HG03064 (cell line): ENCODE results near the gene EDA.

Experiments used
- ATAC-seq: cut with Tn5 transposase; IDR thresholded peaks from one replicate; pipeline ENCODE4 v1.9.1; 2021; ENCODE audit warnings: low read depth; ENCODE audit not compliant: unreplicated experiment

Gene EDA

GRCh38 chrX:69615779-69616456, at the start of gene EDA:
EDA (plus strand) TSS chrX:69616113.
- no peak for ATAC-seq

GRCh38 chrX:69568828-69569227, 47.1 kb upstream of the EDA start:
- ATAC-seq: no peak

GRCh38 chrX:69597399-69597798, 18.5 kb upstream of the EDA start:
- ATAC-seq: no peak

GRCh38 chrX:69600182-69600581, 15.7 kb upstream of the EDA start:
- ATAC-seq: no peak

GRCh38 chrX:69603566-69604194, 12.2 kb upstream of the EDA start:
- ATAC-seq: no peak

- no peak for ATAC-seq
Observed at GRCh38 chrX:69605521-69605920, 10.4 kb upstream of the EDA start.

- ATAC-seq: no peak
Observed at GRCh38 chrX:69607616-69608015, 8.3 kb upstream of the EDA start.

GRCh38 chrX:69613946-69614345, 2.0 kb upstream of the EDA start:
- ATAC-seq: no peak

- no peak for ATAC-seq
Observed at GRCh38 chrX:69614886-69615285, 1.0 kb upstream of the EDA start.

- no peak for ATAC-seq
Observed at GRCh38 chrX:69615342-69615741, 571 bp upstream of the EDA start.

GRCh38 chrX:69616457-69617203, 717 bp downstream of the EDA start:
- no peak for ATAC-seq

- no peak for ATAC-seq
Observed at GRCh38 chrX:69618803-69619202, 2.9 kb downstream of the EDA start.

GRCh38 chrX:69626129-69626528, 10.2 kb downstream of the EDA start:
- no peak for ATAC-seq

- no peak for ATAC-seq
Observed at GRCh38 chrX:69627744-69628143, 11.8 kb downstream of the EDA start.

GRCh38 chrX:69630147-69630546, 14.2 kb downstream of the EDA start:
- no peak for ATAC-seq

GRCh38 chrX:69664693-69665092, 48.8 kb downstream of the EDA start:
- ATAC-seq: no peak

- no peak for ATAC-seq
Observed at GRCh38 chrX:69670001-69670555, 54.2 kb downstream of the EDA start.

- no peak for ATAC-seq
Observed at GRCh38 chrX:69674891-69675290, 59.0 kb downstream of the EDA start.

- ATAC-seq: no peak
Observed at GRCh38 chrX:69705818-69706217, 89.9 kb downstream of the EDA start.

- no peak for ATAC-seq
Observed at GRCh38 chrX:69718102-69718501, 102.2 kb downstream of the EDA start.

- no peak for ATAC-seq
Observed at GRCh38 chrX:69724307-69724706, 108.4 kb downstream of the EDA start.
